GM12878 (cell line): ENCODE results near the gene DCP1A.
A peak's percentile ranks its signal among the peaks of the same experiment; 100 is the strongest.
"Not testable (repeated sequence)": the region's sequence is repeated elsewhere in the genome, so short reads cannot be mapped to it uniquely, and the experiment has no call there.

Experiments
- CHD1 ChIP-seq: IDR thresholded peaks from 2 replicates; pipeline ENCODE4 v1.6.1; 2012; ENCODE audit warnings: low read depth, low read length, improper control_type of control experiment
- CTCF ChIP-seq, 3 experiments: IDR thresholded peaks in 2 of 3; conservative IDR thresholded peaks in 1 of 3; 2 replicates each; pipeline ENCODE4 v1.5.1; 2011; ENCODE audit warnings: low read depth in 3 of 3, low read length in 3 of 3, mild to moderate bottlenecking in 3 of 3, control low read depth in 2 of 3, moderate library complexity in 2 of 3, inconsistent platforms in 1 of 3, mixed read lengths in 1 of 3; ENCODE audit not compliant: control insufficient read depth in 2 of 3, insufficient read depth in 1 of 3; ENCODE audit errors: extremely low read depth in 1 of 3
- ETV6 ChIP-seq, 2 experiments: fragments of 450-650 bp in 1 of 2; IDR thresholded peaks in 1 of 2; conservative IDR thresholded peaks in 1 of 2; 2 replicates each; pipeline ENCODE4 v1.6.1; 2014; ENCODE audit warnings: antibody characterized with exemption in 1 of 2, borderline replicate concordance in 1 of 2, low read depth in 1 of 2, mild to moderate bottlenecking in 1 of 2, moderate library complexity in 1 of 2
- EZH2 ChIP-seq: IDR thresholded peaks from 2 replicates; pipeline ENCODE4 v1.6.1; 2012; ENCODE audit warnings: low read depth, mild to moderate bottlenecking, control low read depth, inconsistent platforms, low read length, borderline replicate concordance; ENCODE audit not compliant: control insufficient read depth
- POLR2A ChIP-seq: IDR thresholded peaks from 2 replicates; pipeline ENCODE4 v1.6.1; 2011; ENCODE audit warnings: low read depth, mild to moderate bottlenecking, low read length
- POLR2AphosphoS2 ChIP-seq: IDR thresholded peaks from 2 replicates; pipeline ENCODE4 v1.6.1; 2011; ENCODE audit warnings: low read depth, mild to moderate bottlenecking, low read length, improper control_type of control experiment, moderate library complexity
- POLR2AphosphoS5 ChIP-seq: IDR thresholded peaks from 2 replicates; pipeline ENCODE4 v1.6.1; 2011; ENCODE audit warnings: mild to moderate bottlenecking, low read length, inconsistent platforms
- RCOR1 ChIP-seq: conservative IDR thresholded peaks from 2 replicates; pipeline ENCODE4 v1.6.1; 2012; ENCODE audit warnings: low read depth, low read length, improper control_type of control experiment
- SUPT20H ChIP-seq: IDR thresholded peaks from 2 replicates; pipeline ENCODE4 v1.6.1; 2011; ENCODE audit warnings: low read depth, mild to moderate bottlenecking, low read length, moderate library complexity, borderline replicate concordance; ENCODE audit not compliant: control insufficient read depth
- TCF7 ChIP-seq: IDR thresholded peaks from 2 replicates; pipeline ENCODE4 v1.6.1; 2014; ENCODE audit warnings: antibody characterized with exemption, borderline replicate concordance
- YBX1 ChIP-seq: fragments of 450-650 bp; IDR thresholded peaks from 2 replicates; pipeline ENCODE4 v1.6.1; 2016; ENCODE audit warnings: antibody characterized with exemption
- ZNF274 ChIP-seq: IDR thresholded peaks from one replicate; pipeline ENCODE4 v1.8.0; 2011; ENCODE audit not compliant: insufficient read length, insufficient read depth
- TF ChIP-seq, protein P1 (sequence below): IDR thresholded peaks from 2 replicates; pipeline ENCODE4 v1.6.1; 2012; ENCODE audit warnings: low read depth, low read length, improper control_type of control experiment

- not testable (repeated sequence) for TF ChIP-seq ZNF274; CHD1; RCOR1; EZH2; POLR2AphosphoS2; SUPT20H; POLR2A; POLR2AphosphoS5; TCF7; YBX1; ETV6 (conservative IDR thresholded peaks at IDR 0.05 in 1 of 2, IDR thresholded peaks at IDR 0.05 in 1 of 2; ENCODE audit: borderline replicate concordance in 1 of 2, low read depth in 1 of 2)
- TF ChIP-seq, protein P1, sequence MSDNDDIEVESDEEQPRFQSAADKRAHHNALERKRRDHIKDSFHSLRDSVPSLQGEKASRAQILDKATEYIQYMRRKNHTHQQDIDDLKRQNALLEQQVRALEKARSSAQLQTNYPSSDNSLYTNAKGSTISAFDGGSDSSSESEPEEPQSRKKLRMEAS = not testable (repeated sequence)
- TF ChIP-seq CTCF (IDR thresholded peaks at IDR 0.05 in 2 of 3, conservative IDR thresholded peaks at IDR 0.05 in 1 of 3; ENCODE audit: control insufficient read depth in 2 of 3, extremely low read depth in 1 of 3, insufficient read depth in 1 of 3, low read depth in 3 of 3, low read length in 3 of 3) = peak; percentile 68 to 82 (median 78)
Observed at GRCh38 chr3:53299611-53300023, 47.7 kb downstream of the DCP1A start.
